ACC112 (cell line): ENCODE data around the gene ABCB8.

ENCODE experiments used
- H2AFZ ChIP-seq: fragments of 200-600 bp; sonication (generic); one replicate; pipeline ENCODE4 v1.6.0; 2017; ENCODE audit warnings: antibody characterized with exemption, low read length; ENCODE audit not compliant: unreplicated experiment
- H3K27ac ChIP-seq: fragments of 200-600 bp; sonication (generic); 2 replicates; pipeline ENCODE4 v1.5.1; 2014; ENCODE audit warnings: low read depth, mild to moderate bottlenecking, antibody characterized with exemption, low read length, moderate library complexity
- H3K27me3 ChIP-seq: fragments of 200-600 bp; sonication (generic); 2 replicates; pipeline ENCODE4 v1.6.1; 2014; ENCODE audit warnings: mild to moderate bottlenecking, antibody characterized with exemption, low read length, moderate library complexity, mixed read lengths; ENCODE audit not compliant: insufficient read depth
- H3K36me3 ChIP-seq: fragments of 200-600 bp; sonication (generic); 2 replicates; pipeline ENCODE4 v1.6.1; 2016; ENCODE audit warnings: mild to moderate bottlenecking, antibody characterized with exemption, low read length, moderate library complexity, mixed read lengths; ENCODE audit not compliant: insufficient read depth
- H3K4me1 ChIP-seq: fragments of 200-600 bp; sonication (generic); one replicate; pipeline ENCODE4 v1.6.1; 2016; ENCODE audit warnings: low read length, mixed read lengths; ENCODE audit not compliant: insufficient read depth, unreplicated experiment, control insufficient read depth
- H3K4me3 ChIP-seq: fragments of 200-600 bp; sonication (generic); 2 replicates; pipeline ENCODE4 v1.5.1; 2014; ENCODE audit warnings: mild to moderate bottlenecking, low read depth, low read length
- H3K79me2 ChIP-seq: fragments of 200-600 bp; sonication (generic); one replicate; pipeline ENCODE4 v1.6.0; 2016; ENCODE audit warnings: low read length; ENCODE audit not compliant: control insufficient read depth, unreplicated experiment, insufficient read depth

Gene ABCB8

DNA sequence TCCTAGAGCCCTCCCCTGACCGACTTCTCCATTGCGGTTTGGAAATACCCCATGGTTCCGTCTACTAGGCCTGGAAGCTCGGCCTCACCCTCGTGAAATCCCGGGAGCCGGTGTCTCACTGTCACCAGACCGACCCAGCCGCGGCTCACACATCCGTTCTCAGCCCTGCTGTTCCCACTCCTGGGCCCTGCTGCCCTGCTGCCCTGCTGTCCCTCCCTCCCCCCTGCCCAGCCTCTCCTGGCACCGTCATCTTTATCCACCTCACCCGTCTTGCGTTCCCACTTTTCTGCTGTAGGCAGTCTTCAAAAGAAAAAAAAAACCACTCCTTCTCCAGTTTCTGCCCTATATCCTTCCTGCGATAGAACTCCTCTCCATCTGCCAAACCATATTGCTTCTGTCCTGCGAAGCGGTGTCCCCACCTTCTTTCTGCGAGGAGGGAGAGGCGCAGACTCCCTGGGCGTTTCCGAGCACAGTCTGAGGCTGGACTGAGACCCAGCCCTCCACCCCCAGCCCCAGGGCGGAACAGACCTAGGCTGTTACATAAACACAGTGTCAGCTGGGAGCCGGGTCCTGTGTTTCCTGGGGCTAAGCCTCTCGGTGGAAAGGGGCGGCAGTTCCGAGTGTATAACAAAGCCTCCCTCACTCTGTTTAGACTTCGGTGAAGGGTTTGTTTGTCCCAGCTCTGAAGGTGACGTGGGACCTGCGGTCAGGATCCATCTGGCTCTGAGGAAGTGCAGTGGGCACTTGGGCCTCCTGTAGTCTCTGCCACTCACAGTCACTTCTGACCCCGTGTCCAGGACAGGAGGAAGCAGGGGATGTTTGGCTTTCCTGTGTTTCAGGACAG is 60.8 kb downstream of the ABCB8 start:
- Histone ChIP-seq H3K27ac (peak overlapping the region; percentile 82), H3K27me3 (no peaks in the 10 kb centered on the region), H3K4me3 (peak overlapping the region; percentile 98), H3K4me1 (peaks cover 22% of the 10 kb centered on the region), H3K36me3 (no peaks in the 10 kb centered on the region), H2AFZ (peak overlapping the region; percentile 85), H3K79me2 (peaks cover 71% of the 10 kb centered on the region)

DNA sequence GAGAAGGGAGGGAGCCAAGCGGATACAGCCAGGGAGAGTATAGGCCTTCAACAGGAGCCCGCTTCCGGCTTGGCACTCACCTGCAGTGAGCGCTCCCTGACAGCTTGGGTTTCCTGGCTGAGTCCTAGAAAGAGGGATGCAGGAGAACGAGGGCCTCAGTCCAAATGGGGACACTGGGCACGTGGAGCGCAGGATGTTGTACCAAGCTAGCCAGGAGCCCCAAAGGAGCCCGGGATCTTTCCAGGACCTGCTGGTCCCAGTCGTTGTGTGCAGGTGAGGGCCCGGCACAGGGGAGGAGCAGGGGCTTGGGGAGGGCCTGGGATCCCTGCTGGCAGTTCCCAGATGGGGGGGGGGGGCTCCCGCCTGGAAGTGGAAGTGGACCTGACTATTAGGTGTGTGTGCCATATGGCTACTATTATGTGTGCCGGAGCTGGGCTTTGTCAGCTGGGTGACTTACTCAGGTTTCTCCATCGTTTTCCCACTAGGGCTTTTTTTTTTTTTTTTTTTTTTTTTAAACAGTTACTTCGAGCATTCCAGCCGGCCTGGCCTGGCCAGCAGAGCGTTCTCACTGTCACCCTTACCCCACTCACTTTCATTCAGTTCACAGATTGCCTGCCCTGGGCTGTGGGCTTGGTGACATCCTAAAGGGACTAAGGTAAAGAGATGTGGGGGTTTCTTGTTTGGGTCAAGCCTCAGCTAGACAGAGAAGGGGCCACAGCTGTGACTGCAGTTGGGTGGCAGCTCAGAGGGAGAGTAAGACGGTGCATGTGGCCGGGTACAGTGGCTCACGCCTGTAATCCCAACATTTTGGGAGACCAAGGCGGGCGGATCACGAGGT is 61.9 kb downstream of the ABCB8 start:
- Histone ChIP-seq H3K4me1 (peaks cover 22% of the 10 kb centered on the region), H2AFZ (no peak overlapping the region), H3K36me3 (no peaks in the 10 kb centered on the region), H3K27ac (peak overlapping the region; percentile 82; the same call in 1 of the 2 replicates), H3K4me3 (peak overlapping the region; percentile 98; the same call in 1 of the 2 replicates), H3K79me2 (peaks cover 82% of the 10 kb centered on the region), H3K27me3 (no peaks in the 10 kb centered on the region)

DNA sequence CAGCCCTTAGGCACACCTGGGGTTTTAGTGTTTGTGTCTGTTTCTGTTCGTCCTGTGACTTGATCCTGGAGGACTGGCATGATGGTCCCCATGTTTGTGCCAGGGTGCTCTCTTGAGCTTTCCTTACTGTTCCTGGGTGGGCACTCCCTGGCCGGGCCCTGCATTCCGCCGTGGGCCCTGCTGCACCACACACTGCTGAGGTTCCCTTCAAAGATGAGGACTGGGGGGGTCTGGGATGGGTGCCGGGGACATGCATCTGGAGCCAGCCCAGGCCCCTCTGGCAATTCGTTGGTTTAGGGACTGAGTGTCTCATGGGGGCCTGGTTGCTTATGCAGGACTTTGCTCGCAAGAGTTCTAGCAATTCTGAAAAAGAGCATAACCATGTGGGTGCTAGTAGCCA is 62.8 kb downstream of the ABCB8 start:
- H3K27me3 ChIP-seq, result no peaks in the 10 kb centered on the region
- H3K4me3 ChIP-seq, result no peak overlapping the region
- peaks cover 90% of the 10 kb centered on the region for H3K79me2 ChIP-seq
- no peaks in the 10 kb centered on the region for H3K36me3 ChIP-seq
- H3K27ac ChIP-seq, result no peak overlapping the region
- no peak overlapping the region for H2AFZ ChIP-seq
- H3K4me1 ChIP-seq, result peaks cover 26% of the 10 kb centered on the region

DNA sequence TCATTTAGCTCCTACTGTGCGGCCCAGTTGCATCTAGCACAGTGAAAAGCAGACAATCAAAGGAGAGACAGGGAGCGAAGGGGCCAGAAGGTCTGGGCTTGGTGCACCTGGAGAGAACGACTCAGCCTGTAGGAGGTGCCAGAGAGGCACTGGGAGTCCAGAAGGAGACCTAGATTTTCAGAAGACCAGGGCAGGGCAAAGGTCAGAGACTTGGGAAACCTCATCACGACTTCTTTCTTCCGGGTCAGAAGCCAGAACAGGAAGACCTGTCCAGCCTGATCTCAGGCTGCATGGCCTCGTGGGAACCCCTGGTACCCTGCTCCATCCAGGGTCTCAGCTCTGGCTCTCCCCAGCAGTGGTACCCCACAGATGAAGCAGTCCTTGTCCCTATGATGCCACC is 63.2 kb downstream of the ABCB8 start:
- Histone ChIP-seq H3K4me1 (peaks cover 27% of the 10 kb centered on the region), H3K27me3 (no peaks in the 10 kb centered on the region), H3K4me3 (no peak overlapping the region), H2AFZ (no peak overlapping the region), H3K27ac (no peak overlapping the region), H3K79me2 (peaks cover 92% of the 10 kb centered on the region), H3K36me3 (no peaks in the 10 kb centered on the region)

DNA sequence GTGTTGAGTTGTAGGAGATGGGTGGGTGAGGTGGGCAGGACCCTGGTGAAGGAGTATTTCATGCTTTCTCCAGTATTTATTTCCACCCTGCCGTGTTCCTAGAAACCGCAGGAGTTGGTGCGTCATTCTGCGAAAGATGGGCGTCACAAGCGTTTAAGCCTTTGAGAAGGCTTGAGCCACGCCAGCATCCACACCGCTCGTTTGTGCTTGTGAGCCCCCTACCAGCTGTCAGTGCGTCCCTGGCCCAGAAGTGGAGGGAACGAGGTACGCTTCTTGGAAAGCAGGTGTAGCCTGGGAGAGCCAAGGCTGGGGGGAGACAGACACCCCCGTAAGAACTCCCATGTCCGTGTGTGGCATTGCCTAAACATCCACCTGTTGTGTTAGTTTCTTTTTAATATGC is 63.7 kb downstream of the ABCB8 start:
- H3K79me2 ChIP-seq, result peaks cover 93% of the 10 kb centered on the region
- H3K27ac ChIP-seq, result no peak overlapping the region
- H3K4me3 ChIP-seq, result no peak overlapping the region
- no peak overlapping the region for H2AFZ ChIP-seq
- H3K27me3 ChIP-seq, result no peaks in the 10 kb centered on the region
- H3K36me3 ChIP-seq, result no peaks in the 10 kb centered on the region
- H3K4me1 ChIP-seq, result peaks cover 27% of the 10 kb centered on the region

DNA sequence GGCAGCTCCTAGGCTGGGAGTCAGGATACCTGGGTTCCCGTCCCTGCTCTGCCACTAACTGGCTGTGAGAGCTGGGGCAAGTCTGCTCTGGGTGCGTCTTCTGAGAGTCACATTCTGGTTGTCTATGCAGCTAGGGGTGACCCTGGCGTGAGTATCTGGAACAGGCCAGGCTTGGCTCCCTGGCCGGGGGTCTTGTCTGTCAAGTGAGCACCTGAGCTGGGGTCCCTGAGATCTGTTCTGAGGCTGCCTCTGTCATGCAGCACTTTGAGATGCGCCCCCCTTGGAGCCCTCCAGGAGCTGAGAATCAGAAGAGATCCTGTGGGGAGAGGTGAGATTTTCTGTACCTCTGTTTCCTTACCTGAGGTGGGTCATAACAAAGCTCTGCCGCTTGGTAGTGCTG is 65.5 kb downstream of the ABCB8 start:
- Histone ChIP-seq H3K36me3 (no peaks in the 10 kb centered on the region), H3K79me2 (peaks cover 88% of the 10 kb centered on the region), H3K27me3 (no peaks in the 10 kb centered on the region), H2AFZ (no peak overlapping the region), H3K4me3 (no peak overlapping the region), H3K4me1 (peaks cover 19% of the 10 kb centered on the region), H3K27ac (no peak overlapping the region)

DNA sequence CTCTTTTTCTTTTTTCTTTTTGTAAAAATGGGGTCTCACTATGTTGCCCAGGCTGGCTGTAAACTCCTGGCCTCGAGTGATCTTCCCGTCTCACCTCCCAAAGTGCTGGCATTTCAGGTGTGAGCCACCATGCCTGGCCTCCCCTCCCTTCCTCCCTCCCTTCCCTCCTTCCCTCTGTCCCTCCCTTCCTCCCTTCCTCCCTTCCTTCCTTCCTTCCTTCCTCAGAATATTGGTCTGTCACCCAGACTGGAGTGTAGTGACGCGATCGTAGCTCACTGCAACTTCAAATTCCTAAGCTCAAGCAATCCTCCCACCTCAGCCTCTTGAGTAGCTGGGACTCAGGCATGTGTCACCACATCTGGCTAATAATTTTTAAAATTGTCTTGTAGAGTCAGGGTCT is 66.4 kb downstream of the ABCB8 start:
- H3K79me2 ChIP-seq, result peaks cover 83% of the 10 kb centered on the region
- no peaks in the 10 kb centered on the region for H3K36me3 ChIP-seq
- no peak overlapping the region for H2AFZ ChIP-seq
- H3K4me1 ChIP-seq, result peaks cover 10% of the 10 kb centered on the region
- H3K27ac ChIP-seq, result no peak overlapping the region
- H3K4me3 ChIP-seq, result no peak overlapping the region
- no peaks in the 10 kb centered on the region for H3K27me3 ChIP-seq

DNA sequence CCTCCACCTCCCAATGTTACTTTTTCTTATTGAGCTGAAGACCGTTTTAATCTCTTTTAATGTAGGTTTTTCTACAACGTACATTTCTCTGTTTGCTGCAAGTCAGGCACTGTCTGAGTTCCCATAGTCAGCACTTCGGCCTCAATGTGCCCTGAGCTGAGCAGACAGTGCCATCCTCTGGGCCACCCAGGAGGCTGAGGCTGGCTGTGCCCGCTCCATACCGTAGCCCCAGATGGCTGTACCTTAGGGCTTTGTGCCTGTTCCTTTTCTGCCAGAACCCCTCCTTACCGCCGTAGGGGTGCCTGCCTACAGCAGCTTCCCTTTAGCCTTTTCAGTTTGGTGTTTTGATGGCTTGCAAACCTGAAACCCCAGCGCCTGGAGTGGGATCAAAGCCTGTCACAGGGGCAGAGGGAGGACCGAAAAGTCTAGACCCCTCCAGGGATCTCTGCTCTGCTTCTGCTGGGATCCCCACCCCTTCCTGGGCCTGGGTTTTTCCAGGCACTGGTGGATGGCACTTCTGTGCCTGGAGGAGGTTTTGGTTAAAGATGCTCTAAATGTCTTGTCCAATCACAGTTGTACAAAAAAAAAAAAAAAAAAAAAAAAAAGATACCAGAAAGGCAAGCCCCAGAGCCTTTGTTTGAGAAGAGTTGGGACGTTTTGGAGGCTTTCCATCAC is 67.0 kb downstream of the ABCB8 start:
- no peaks in the 10 kb centered on the region for H3K27me3 ChIP-seq
- peaks cover 5% of the 10 kb centered on the region for H3K4me1 ChIP-seq
- no peak overlapping the region for H3K4me3 ChIP-seq
- no peak overlapping the region for H3K27ac ChIP-seq
- no peak overlapping the region for H2AFZ ChIP-seq
- no peaks in the 10 kb centered on the region for H3K36me3 ChIP-seq
- H3K79me2 ChIP-seq, result peaks cover 83% of the 10 kb centered on the region

DNA sequence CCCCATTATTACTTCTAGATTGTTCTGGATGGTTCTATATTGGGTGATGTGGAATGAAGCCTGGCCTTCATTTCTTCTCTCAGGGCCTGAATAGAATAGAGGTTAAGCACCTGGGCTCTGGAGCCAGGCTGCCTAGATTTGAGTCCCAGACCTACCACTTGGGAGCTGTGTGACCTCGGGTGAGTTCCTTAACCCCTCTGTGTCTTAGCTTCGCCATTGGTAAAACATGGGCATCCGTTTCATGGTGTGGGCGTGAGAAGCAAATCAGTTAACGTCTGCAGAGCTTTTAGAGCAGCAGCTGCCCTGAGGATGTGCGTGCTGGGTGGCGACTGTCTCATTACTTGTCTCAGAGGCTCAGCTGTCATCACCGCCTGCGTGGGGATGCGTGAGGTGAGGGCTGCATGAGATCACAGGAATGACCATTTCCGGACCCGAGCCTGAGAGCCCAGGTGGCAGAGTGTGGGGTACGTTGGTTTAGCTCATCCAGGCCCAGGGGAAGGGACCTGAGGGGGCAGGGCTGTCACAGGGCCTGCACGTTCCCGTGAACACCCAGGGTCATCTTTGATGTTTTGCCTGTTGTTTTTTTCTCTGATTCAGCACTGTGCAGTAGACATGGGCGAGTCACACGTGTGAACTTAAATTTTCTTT is 67.7 kb downstream of the ABCB8 start:
- Histone ChIP-seq H3K4me1 (peaks cover 5% of the 10 kb centered on the region), H3K27ac (no peak overlapping the region), H3K4me3 (no peak overlapping the region), H3K27me3 (no peaks in the 10 kb centered on the region), H3K36me3 (no peaks in the 10 kb centered on the region), H3K79me2 (peaks cover 81% of the 10 kb centered on the region), H2AFZ (no peak overlapping the region)
